Naive B cell (primary cell): ENCODE results near the gene MYEOV. TPM values are rescaled to one million over a fixed set of nuclear protein-coding genes. Genes with fewer than 3 reads are reported as not detected.

Source experiments
- ATAC-seq, 2 donors: fragments of 150-1000 bp; cut with Tn5 transposase; 2 replicates each; pipeline ENCODE4 v1.10.0; 2021; ENCODE audit warnings: low read depth in 2 of 2, mild to moderate bottlenecking in 2 of 2, moderate library complexity in 2 of 2
- DNase-seq: peaks from one replicate; pipeline ENCODE4 v3.0.0; 2022
- H3K27ac Mint-ChIP-seq, 6 donors: one replicate each; pipeline ENCODE4 v1.8.0; 2020 to 2022; ENCODE audit warnings: mild to moderate bottlenecking in 6 of 6, mixed read lengths in 6 of 6, moderate library complexity in 5 of 6, inconsistent platforms in 2 of 6
- H3K27me3 Mint-ChIP-seq, 3 donors: one replicate each; pipeline ENCODE4 v1.8.0; 2021 to 2022; ENCODE audit warnings: mixed read lengths in 3 of 3, mild to moderate bottlenecking in 1 of 3
- H3K36me3 Mint-ChIP-seq, 2 donors: one replicate each; pipeline ENCODE4 v1.8.0; 2020 to 2022; ENCODE audit warnings: mixed read lengths in 2 of 2, inconsistent platforms in 1 of 2, mild to moderate bottlenecking in 1 of 2
- H3K4me1 Mint-ChIP-seq, 3 donors: one replicate each; pipeline ENCODE4 v1.8.0; 2020 to 2022; ENCODE audit warnings: mixed read lengths in 3 of 3, inconsistent platforms in 1 of 3, mild to moderate bottlenecking in 1 of 3, moderate library complexity in 1 of 3
- H3K4me3 Mint-ChIP-seq, 8 donors: one replicate each; pipeline ENCODE4 v1.8.0; 2020 to 2022; ENCODE audit warnings: mild to moderate bottlenecking in 8 of 8, mixed read lengths in 8 of 8, moderate library complexity in 8 of 8, inconsistent platforms in 2 of 8
- H3K9me3 Mint-ChIP-seq, 7 donors: one replicate each; pipeline ENCODE4 v1.8.0; 2020 to 2022; ENCODE audit warnings: mixed read lengths in 7 of 7, mild to moderate bottlenecking in 5 of 7, inconsistent platforms in 2 of 7, moderate library complexity in 1 of 7
- polyA plus RNA-seq, 6 donors: library from polyadenylated mRNA; unstranded; fragments of 300-500 nt; fragmentation: Illumina TruSeq; gene quantifications; one replicate each; pipeline ENCODE4 v1.2.3, GENCODE V29; 2021; ENCODE audit warnings: low read depth in 6 of 6

MYEOV gene
- polyA plus RNA-seq: under 1 TPM in 1 of 6 donors, not detected in 5; 0.25 TPM

DNA sequence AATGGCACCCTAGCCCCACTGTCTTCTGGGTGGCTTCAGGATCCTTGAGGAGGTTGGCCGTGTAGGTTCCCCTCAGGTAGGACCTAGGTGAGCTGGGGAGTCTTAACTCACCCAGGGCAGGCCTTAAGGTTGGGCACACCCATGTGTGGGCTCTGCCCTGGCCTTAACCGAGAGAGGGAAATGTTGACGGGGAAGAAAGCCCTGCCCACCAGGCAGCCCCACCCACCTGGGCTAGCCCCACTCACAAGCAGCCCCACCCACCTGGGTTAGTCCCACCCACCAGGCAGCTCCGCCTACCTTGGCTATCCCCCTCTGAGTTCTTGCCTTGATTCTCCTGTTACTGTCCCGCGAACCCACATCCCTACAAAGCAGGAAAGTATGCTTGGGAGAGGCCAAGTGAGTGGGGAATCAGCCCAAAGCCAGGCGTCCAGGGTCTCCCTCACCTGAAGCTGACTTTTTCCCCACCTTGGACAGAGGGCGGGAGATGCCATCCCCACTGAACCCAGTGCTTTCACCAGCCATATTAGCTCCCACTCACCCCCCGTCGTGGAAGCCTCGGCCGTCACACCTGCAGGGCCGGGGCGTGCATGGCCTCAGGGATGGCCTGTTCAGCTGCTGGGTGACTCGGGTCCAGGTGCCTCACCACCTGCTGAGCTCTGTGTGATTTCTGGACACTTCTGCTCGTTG lies at the start of gene MYEOV:
MYEOV (plus strand) TSS at position 337 of the 687 bp plus-strand sequence. CDS start 1,200 bp downstream, outside the sequence.
- peak within 1 kb of the TSS in 5 of 6 donors; percentile 68 to 96 (median 93) for H3K27ac Mint-ChIP-seq
- no peak for ATAC-seq

DNA sequence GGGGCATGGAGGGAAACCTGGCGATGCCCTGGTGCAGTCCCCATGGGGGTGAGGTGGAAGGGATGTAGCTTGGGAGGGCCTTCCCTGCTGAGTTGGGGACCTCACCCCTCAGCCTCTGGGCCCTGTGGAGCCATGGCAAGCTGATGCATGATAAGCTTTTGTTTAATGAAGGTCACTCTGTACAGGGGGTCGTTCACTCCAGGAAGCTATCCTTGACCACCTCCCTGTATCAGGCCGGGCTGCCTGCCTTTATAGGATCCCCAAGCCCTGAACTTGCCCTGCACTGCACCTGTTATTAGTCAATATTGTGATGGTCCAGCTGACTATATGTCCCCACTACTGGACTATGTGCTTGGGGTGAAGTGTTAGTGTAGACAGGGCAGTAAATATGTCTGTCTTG lies 49.7 kb upstream of the MYEOV start:
- H3K36me3 Mint-ChIP-seq: no peaks in the 10 kb centered on the region
- no peak for DNase-seq
- H3K4me1 Mint-ChIP-seq: peaks cover 6 to 17% (median 7%) of the 10 kb centered on the region in 3 donors
- no peak for ATAC-seq
- no peak overlapping the region for H3K27ac Mint-ChIP-seq
- peaks cover 4 to 10% (median 7%) of the 10 kb centered on the region in 3 donors for H3K27me3 Mint-ChIP-seq
- H3K9me3 Mint-ChIP-seq: peaks cover 0 to 6% (median 0%) of the 10 kb centered on the region in 7 donors
- H3K4me3 Mint-ChIP-seq: peak overlapping the region in 1 of 8 donors; percentile 23

More for the DNA sequence above, at the start of gene MYEOV:
- H3K27me3 Mint-ChIP-seq: no peaks in the 10 kb centered on the region
- H3K4me1 Mint-ChIP-seq: peaks cover 42 to 65% (median 59%) of the 10 kb centered on the region in 3 donors
- no peak for DNase-seq
- H3K9me3 Mint-ChIP-seq: peaks cover 0 to 4% (median 0%) of the 10 kb centered on the region in 7 donors
- H3K4me3 Mint-ChIP-seq: peak within 1 kb of the TSS in 5 of 8 donors; percentile 9 to 70 (median 42)
- no peaks in the 10 kb centered on the region for H3K36me3 Mint-ChIP-seq

DNA sequence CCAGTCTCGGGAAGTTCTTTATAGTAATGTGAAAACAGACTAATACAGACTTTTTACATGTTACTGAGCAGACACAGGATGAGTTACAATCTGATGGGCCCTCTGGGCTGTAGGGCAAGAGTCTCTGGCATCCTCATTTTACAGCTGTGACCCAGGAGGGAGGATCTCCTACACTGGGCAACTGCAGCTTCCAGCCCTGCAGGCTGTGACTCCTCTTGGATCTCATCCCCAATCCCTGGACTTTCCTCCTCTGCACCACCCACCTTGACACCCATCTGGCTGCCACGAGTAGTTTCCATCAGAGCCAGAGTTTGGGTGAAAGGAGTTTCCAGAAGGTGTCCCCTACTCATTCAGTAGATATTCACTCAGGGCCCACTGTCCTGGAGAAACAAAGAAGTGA lies 48.9 kb upstream of the MYEOV start:
- H3K9me3 Mint-ChIP-seq: peaks cover 0 to 6% (median 0%) of the 10 kb centered on the region in 7 donors
- ATAC-seq: no peak
- no peak for DNase-seq

DNA sequence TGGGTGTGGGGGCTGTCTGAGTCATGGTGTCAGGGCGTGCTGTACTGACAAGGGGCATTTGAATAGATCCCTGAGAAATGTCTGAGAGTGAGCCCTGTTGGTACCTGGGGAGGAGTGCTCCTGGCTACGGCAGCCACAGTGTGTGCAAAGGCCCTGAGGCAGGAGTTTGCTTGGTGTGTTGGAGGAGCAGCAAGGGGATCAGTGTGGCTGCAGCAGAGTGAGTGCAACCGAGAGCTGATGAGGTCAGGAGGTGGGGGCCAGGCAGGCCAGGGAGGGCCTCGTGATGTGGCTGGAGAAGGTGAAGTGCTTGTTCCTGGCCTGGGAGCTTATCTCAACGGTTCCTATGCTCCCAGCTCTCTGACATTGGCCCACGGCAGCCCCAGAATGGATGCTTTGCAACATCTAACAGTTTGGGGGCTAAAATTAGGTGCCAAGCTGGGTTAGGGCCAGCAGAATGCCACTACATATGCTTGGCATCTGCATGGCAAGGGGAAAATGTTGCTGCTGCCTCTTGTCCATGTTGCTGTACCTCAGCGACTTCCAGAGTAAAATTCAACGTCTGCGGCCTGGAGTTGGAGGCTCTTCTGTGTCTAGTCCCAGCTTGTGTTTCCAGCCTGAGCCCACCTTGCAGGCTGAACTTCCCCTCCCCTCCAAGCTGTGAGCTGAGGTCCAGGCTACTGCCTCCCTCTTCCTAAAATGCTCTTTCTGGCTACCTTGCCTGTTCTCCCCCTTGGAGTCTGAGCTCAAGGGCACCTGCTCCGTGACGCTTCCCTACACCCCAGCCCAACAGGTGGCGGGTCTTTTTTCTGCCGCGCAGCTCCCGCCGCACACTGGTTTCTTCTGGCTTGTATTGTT lies 48.2 kb upstream of the MYEOV start:
- peaks cover 4 to 17% (median 12%) of the 10 kb centered on the region in 3 donors for H3K27me3 Mint-ChIP-seq
- H3K4me1 Mint-ChIP-seq: peaks cover 6 to 17% (median 7%) of the 10 kb centered on the region in 3 donors
- no peaks in the 10 kb centered on the region for H3K36me3 Mint-ChIP-seq
- peaks cover 0 to 6% (median 0%) of the 10 kb centered on the region in 7 donors for H3K9me3 Mint-ChIP-seq
- H3K4me3 Mint-ChIP-seq: no peak overlapping the region
- ATAC-seq: no peak
- no peak overlapping the region for H3K27ac Mint-ChIP-seq
- no peak for DNase-seq

More for the DNA sequence above, 48.9 kb upstream of the MYEOV start:
- H3K36me3 Mint-ChIP-seq: no peaks in the 10 kb centered on the region
- peaks cover 6 to 17% (median 7%) of the 10 kb centered on the region in 3 donors for H3K4me1 Mint-ChIP-seq
- peak overlapping the region in 1 of 6 donors; percentile 56 for H3K27ac Mint-ChIP-seq
- peaks cover 4 to 17% (median 12%) of the 10 kb centered on the region in 3 donors for H3K27me3 Mint-ChIP-seq
- no peak overlapping the region for H3K4me3 Mint-ChIP-seq

DNA sequence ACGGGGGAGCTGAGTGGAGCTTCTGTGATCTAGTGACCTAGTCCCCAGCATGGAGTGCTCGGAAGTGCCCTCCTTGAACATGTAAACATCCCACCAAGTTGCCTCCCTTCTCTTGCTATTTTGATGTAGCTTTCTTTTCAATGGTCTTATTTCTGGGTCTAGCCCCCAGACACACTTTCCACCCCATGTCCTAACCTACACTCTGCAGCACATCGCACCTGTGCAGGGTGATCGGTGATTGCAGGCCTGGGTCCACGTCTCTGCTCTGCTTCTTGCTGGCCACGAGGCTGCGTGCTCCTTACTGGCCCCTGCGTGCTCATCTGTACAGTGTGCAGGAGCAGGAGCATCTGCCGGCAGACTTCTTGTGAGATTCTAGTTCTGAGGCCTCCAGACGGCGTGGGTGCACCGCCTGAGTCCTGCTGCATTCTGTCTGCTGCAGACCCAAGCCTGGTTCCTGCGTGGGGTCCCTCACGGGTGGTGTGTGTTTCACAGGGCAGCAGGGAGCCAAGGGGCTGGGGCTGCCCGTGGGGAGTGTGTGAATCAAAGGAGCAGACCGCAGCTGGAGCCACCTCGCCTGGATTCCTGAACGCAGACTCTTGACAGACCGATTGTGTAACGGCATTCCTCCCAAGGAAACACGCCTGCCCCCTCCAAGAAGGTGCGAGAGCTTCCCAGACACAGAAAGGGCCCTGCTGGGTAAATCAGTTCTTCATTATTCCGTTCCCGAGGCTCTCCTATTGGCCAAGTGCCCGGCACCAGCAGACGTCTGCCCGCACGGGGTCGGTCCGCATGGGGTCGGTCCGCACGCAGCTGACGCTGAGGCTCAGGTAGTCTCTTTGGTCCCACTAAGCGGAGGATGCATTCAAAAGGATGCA lies 44.4 kb upstream of the MYEOV start:
- no peak for DNase-seq
- Mint-ChIP-seq H3K27ac (no peak overlapping the region), H3K36me3 (peaks cover 0 to 6% of the 10 kb centered on the region in 2 donors)

DNA sequence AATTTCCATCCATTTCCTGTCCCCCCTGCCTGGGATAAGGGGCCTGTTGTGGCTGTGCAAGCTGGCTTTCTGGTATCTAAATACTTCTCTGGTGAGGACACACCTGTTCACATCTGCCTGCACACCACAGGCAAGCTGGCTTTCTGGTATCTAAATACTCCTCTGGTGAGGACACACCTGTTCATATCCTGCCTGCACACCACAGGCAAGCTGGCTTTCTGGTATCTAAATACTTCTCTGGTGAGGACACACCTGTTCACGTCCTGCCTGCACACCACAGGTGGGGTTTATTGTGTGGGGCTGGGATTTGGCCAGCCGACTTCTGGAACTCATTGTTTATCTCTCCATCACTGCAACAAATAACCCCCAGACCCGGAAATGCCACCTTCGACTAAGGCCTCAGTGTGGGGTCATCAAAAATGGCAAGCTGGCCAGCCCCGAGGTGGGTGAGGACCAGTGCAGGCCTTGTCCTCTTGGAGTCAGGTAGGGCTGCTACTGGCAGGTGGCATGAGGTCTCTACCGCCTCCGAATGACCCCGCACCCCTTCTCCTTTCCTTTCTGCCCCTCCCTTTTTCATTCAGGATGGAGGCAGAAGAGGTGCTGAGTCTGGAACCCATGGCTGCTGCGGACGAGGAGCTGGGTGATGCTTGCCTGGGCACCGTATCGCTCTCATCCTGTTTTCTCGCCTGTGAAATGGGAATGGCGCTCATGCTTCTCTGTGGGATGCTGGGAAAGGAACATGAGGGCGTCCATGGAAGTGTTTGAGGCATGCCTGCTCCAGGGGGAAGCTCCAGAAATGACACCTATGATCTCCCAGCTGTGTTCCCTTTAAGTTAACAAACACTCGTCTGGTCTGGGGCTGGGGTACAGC lies 43.5 kb upstream of the MYEOV start:
- peaks cover 0 to 10% (median 3%) of the 10 kb centered on the region in 7 donors for H3K9me3 Mint-ChIP-seq
- ATAC-seq: no peak
- no peak for DNase-seq
- peaks cover 0 to 6% of the 10 kb centered on the region in 2 donors for H3K36me3 Mint-ChIP-seq
- no peak overlapping the region for H3K27ac Mint-ChIP-seq
- peaks cover 11 to 43% (median 42%) of the 10 kb centered on the region in 3 donors for H3K27me3 Mint-ChIP-seq
- H3K4me1 Mint-ChIP-seq: no peaks in the 10 kb centered on the region
- no peak overlapping the region for H3K4me3 Mint-ChIP-seq

More for the DNA sequence above, 44.4 kb upstream of the MYEOV start:
- H3K4me1 Mint-ChIP-seq: no peaks in the 10 kb centered on the region
- no peak for ATAC-seq
- H3K4me3 Mint-ChIP-seq: no peak overlapping the region
- peaks cover 4 to 35% (median 35%) of the 10 kb centered on the region in 3 donors for H3K27me3 Mint-ChIP-seq
- H3K9me3 Mint-ChIP-seq: peaks cover 0 to 10% (median 3%) of the 10 kb centered on the region in 7 donors

DNA sequence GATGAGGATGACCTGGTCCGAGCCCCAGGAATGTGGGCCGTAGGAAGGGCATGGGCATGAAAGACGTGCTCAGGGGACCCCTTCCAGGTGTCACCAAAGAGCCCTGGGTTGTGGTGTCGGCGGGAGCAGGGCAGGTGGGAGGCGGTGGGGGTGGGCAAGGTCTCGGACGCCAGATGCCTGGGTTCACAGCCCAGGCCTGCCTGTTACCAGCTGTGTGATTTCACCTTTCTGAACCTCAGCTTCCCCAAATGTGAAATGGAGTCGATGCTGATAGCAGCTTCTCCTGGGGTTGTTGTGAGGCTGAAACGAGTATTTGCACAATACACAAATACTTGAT lies 42.9 kb upstream of the MYEOV start:
- no peak for DNase-seq
- Mint-ChIP-seq H3K4me3 (no peak overlapping the region), H3K9me3 (peaks cover 0 to 16% (median 7%) of the 10 kb centered on the region in 7 donors), H3K36me3 (peaks cover 5 to 12% of the 10 kb centered on the region in 2 donors), H3K4me1 (no peaks in the 10 kb centered on the region), H3K27me3 (peaks cover 12 to 44% (median 44%) of the 10 kb centered on the region in 3 donors), H3K27ac (no peak overlapping the region)
- ATAC-seq: no peak

DNA sequence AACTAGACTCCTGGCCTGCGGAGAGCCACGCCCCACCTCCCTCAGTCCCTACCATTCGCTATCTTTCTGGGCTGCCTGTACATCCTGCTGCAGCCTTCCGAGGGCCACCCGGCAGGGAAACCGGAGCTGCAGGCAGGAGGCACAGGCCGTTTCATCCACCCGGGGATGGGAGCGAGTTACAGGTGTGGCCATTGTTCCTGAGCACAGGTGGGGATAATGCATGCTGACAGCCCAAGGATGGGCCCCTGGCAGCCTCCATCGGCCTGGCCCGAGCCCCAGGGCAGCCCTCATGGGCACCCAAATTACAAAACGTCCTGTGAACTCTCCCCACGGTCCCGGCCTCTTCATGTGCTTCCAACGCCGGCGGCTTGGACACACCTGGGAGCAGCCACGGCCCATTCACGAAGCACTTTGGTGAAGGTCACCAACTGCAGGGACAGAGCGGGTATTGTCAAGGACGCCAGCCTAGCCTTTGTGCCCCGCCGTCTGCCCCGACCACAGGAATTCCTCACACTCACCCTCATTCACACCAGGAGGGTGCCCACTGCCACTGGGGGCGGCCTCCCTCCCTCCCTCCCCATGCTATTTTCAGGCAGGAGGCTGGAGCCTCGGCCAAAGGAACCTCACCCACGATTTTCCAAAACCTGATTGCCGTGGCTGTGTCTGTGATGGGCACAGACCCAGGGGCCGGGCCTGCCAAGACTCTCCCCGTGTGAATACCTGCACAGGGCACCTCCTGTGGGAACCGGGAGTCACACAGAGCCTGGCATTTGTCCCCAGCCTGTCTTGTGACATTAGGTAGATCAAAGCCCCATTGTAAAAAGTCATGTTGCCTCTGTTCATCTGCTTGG lies 42.1 kb upstream of the MYEOV start:
- Mint-ChIP-seq H3K36me3 (peaks cover 9 to 13% of the 10 kb centered on the region in 2 donors), H3K27ac (no peak overlapping the region), H3K27me3 (peaks cover 8 to 50% (median 48%) of the 10 kb centered on the region in 3 donors), H3K4me3 (no peak overlapping the region), H3K9me3 (peaks cover 0 to 18% (median 8%) of the 10 kb centered on the region in 7 donors), H3K4me1 (no peaks in the 10 kb centered on the region)
- ATAC-seq (no peak), DNase-seq (no peak)

DNA sequence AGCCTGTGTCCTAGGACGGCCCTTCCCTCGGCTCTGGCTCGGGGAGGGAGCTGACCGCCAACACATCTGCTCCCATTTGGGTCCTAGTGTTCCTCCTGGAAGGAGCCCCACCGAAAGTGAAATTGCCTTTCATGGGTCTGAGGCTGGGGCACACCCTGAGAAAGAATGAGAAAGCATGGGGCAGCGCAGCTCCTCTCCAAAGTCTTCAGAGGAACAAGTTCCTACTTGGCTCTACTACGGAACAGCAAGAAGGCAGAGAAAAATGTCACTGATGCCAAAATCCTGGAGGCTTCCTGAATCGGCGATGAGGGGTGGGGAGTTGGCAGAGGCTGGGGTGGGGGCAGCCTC lies 41.5 kb upstream of the MYEOV start:
- Mint-ChIP-seq H3K27ac (no peak overlapping the region), H3K36me3 (peaks cover 9 to 13% of the 10 kb centered on the region in 2 donors), H3K4me1 (no peaks in the 10 kb centered on the region), H3K9me3 (peaks cover 0 to 18% (median 8%) of the 10 kb centered on the region in 7 donors), H3K4me3 (peak overlapping the region in 1 of 8 donors; percentile 35), H3K27me3 (peaks cover 8 to 56% (median 49%) of the 10 kb centered on the region in 3 donors)
- ATAC-seq: no peak
- no peak for DNase-seq

DNA sequence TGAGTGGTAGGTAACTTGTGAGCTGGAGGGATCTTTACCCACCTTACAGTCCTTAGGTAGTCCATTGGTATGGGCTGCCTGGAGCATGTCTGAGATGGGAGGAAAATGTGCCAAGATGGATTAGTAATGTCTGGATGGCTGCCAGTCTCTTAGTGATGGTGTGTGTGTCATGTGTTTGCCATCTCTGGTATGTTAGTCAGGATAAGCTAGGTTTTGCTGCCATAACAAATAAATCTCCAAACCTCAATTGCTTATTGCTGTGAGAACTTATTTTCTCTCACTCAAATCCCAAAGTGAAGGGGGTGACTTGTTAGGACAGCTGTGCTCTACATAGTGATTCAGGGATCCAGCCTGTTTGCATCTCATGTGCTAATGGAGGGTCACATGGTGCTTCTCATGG lies 40.9 kb upstream of the MYEOV start:
- peaks cover 9 to 13% of the 10 kb centered on the region in 2 donors for H3K36me3 Mint-ChIP-seq
- H3K27me3 Mint-ChIP-seq: peaks cover 8 to 61% (median 55%) of the 10 kb centered on the region in 3 donors
- H3K9me3 Mint-ChIP-seq: peaks cover 0 to 18% (median 8%) of the 10 kb centered on the region in 7 donors
- H3K27ac Mint-ChIP-seq: peak overlapping the region in 1 of 6 donors; percentile 35
- H3K4me3 Mint-ChIP-seq: no peak overlapping the region
- DNase-seq (no peak), ATAC-seq (no peak)
- H3K4me1 Mint-ChIP-seq: no peaks in the 10 kb centered on the region

DNA sequence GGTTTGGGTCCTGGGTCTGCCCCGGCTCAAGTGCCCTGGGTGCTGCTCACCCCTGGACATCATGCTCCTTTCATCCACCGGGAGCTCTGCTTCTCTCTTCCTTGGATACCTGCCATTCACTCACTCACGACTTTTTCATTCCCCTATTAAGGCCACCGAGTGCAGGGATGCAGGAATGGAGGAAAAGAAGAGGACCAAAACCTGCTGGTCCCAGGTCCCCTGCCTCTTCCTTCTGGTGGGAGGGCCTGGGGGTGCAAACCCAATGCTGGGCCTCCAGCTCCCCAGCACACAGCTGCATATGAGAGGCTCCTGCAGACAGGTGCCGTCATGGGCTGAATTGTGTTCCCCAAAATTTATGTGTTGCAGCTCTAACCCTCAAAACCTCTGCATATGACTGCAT lies 36.8 kb upstream of the MYEOV start:
- DNase-seq: no peak
- no peak overlapping the region for H3K4me3 Mint-ChIP-seq
- H3K9me3 Mint-ChIP-seq: peaks cover 0 to 28% (median 8%) of the 10 kb centered on the region in 7 donors
- peak overlapping the region in 1 of 6 donors; percentile 37 for H3K27ac Mint-ChIP-seq
- no peaks in the 10 kb centered on the region for H3K4me1 Mint-ChIP-seq
- no peak for ATAC-seq
- H3K36me3 Mint-ChIP-seq: peaks cover 9 to 13% of the 10 kb centered on the region in 2 donors
- H3K27me3 Mint-ChIP-seq: peaks cover 8 to 53% (median 50%) of the 10 kb centered on the region in 3 donors
